ENCODE results near the gene SEMA3D. TPM values are rescaled to one million over a fixed set of nuclear protein-coding genes. Genes with fewer than 3 reads are reported as not detected.

Gene SEMA3D
- total RNA-seq, 2 donors from 2014 or later = not detected

GRCh38 chr7:85041605-85042216 is 145.1 kb downstream of the SEMA3D start:
- Mint-ChIP-seq H3K4me3 (no peak overlapping the region), H3K27ac (no peak overlapping the region), H3K27me3 (no peaks in the 10 kb centered on the region), H3K9me3 (peaks cover 3% of the 10 kb centered on the region), H3K36me3 (no peaks in the 10 kb centered on the region), H3K4me1 (ENCODE audit: low read depth in 2 of 2) (no peaks in the 10 kb centered on the region)
- no peak for DNase-seq (ENCODE audit: low spot score)
- ATAC-seq = no peak

GRCh38 chr7:85039196-85039923 is 147.5 kb downstream of the SEMA3D start:
- Mint-ChIP-seq H3K4me3 (no peak overlapping the region), H3K4me1 (ENCODE audit: low read depth in 2 of 2) (no peaks in the 10 kb centered on the region), H3K36me3 (no peaks in the 10 kb centered on the region), H3K9me3 (no peaks in the 10 kb centered on the region), H3K27ac (no peak overlapping the region), H3K27me3 (no peaks in the 10 kb centered on the region)
- ATAC-seq = no peak
- DNase-seq (ENCODE audit: low spot score) = no peak

GRCh38 chr7:85038466-85038865 is 148.4 kb downstream of the SEMA3D start:
- Mint-ChIP-seq H3K4me3 (no peak overlapping the region), H3K4me1 (ENCODE audit: low read depth in 2 of 2) (no peaks in the 10 kb centered on the region), H3K9me3 (no peaks in the 10 kb centered on the region), H3K36me3 (no peaks in the 10 kb centered on the region), H3K27me3 (no peaks in the 10 kb centered on the region), H3K27ac (no peak overlapping the region)
- no peak for DNase-seq (ENCODE audit: low spot score)
- ATAC-seq = no peak

GRCh38 chr7:85033263-85033662 is 153.6 kb downstream of the SEMA3D start:
- Mint-ChIP-seq H3K27me3 (no peaks in the 10 kb centered on the region), H3K4me3 (no peak overlapping the region), H3K4me1 (ENCODE audit: low read depth in 2 of 2) (no peaks in the 10 kb centered on the region), H3K36me3 (no peaks in the 10 kb centered on the region), H3K9me3 (peaks cover 3% of the 10 kb centered on the region), H3K27ac (no peak overlapping the region)
- no peak for ATAC-seq
- no peak for DNase-seq (ENCODE audit: low spot score)

GRCh38 chr7:85031475-85031874 is 155.4 kb downstream of the SEMA3D start:
- Mint-ChIP-seq H3K27me3 (no peaks in the 10 kb centered on the region), H3K4me3 (no peak overlapping the region), H3K27ac (no peak overlapping the region), H3K9me3 (peaks cover 3% of the 10 kb centered on the region), H3K4me1 (ENCODE audit: low read depth in 2 of 2) (no peaks in the 10 kb centered on the region), H3K36me3 (no peaks in the 10 kb centered on the region)
- ATAC-seq (no peak), DNase-seq (ENCODE audit: low spot score) (no peak)

- H3K36me3 Mint-ChIP-seq = no peaks in the 10 kb centered on the region
- H3K27me3 Mint-ChIP-seq = no peaks in the 10 kb centered on the region
- ATAC-seq = no peak
- H3K4me3 Mint-ChIP-seq = no peak overlapping the region
- peaks cover 3% of the 10 kb centered on the region for H3K9me3 Mint-ChIP-seq
- no peak for DNase-seq (ENCODE audit: low spot score)
- H3K27ac Mint-ChIP-seq = no peak overlapping the region
- H3K4me1 Mint-ChIP-seq (ENCODE audit: low read depth in 2 of 2) = no peaks in the 10 kb centered on the region
Observed at GRCh38 chr7:85030893-85031292, 156.0 kb downstream of the SEMA3D start.

GRCh38 chr7:85025312-85025756 is 161.5 kb downstream of the SEMA3D start:
- H3K9me3 Mint-ChIP-seq = peaks cover 3% of the 10 kb centered on the region
- no peaks in the 10 kb centered on the region for H3K27me3 Mint-ChIP-seq
- H3K36me3 Mint-ChIP-seq = no peaks in the 10 kb centered on the region
- no peak overlapping the region for H3K27ac Mint-ChIP-seq
- DNase-seq (ENCODE audit: low spot score) = no peak
- H3K4me1 Mint-ChIP-seq (ENCODE audit: low read depth in 2 of 2) = no peaks in the 10 kb centered on the region
- H3K4me3 Mint-ChIP-seq = no peak overlapping the region
- no peak for ATAC-seq

GRCh38 chr7:85023916-85024315 is 162.9 kb downstream of the SEMA3D start:
- no peaks in the 10 kb centered on the region for H3K4me1 Mint-ChIP-seq (ENCODE audit: low read depth in 2 of 2)
- DNase-seq (ENCODE audit: low spot score) = no peak
- H3K27ac Mint-ChIP-seq = no peak overlapping the region
- H3K36me3 Mint-ChIP-seq = no peaks in the 10 kb centered on the region
- H3K27me3 Mint-ChIP-seq = no peaks in the 10 kb centered on the region
- no peak for ATAC-seq
- H3K4me3 Mint-ChIP-seq = no peak overlapping the region
- H3K9me3 Mint-ChIP-seq = no peaks in the 10 kb centered on the region

GRCh38 chr7:85023066-85023712 is 163.7 kb downstream of the SEMA3D start:
- DNase-seq (ENCODE audit: low spot score) = no peak
- no peaks in the 10 kb centered on the region for H3K27me3 Mint-ChIP-seq

GRCh38 chr7:85022064-85022697 is 164.7 kb downstream of the SEMA3D start:
- Mint-ChIP-seq H3K9me3 (peaks cover under 1% of the 10 kb centered on the region), H3K27me3 (no peaks in the 10 kb centered on the region), H3K4me1 (ENCODE audit: low read depth in 2 of 2) (no peaks in the 10 kb centered on the region), H3K4me3 (no peak overlapping the region), H3K36me3 (no peaks in the 10 kb centered on the region), H3K27ac (no peak overlapping the region)
- DNase-seq (ENCODE audit: low spot score) (no peak), ATAC-seq (no peak)

More at GRCh38 chr7:85023066-85023712, 163.7 kb downstream of the SEMA3D start:
- Mint-ChIP-seq H3K9me3 (no peaks in the 10 kb centered on the region), H3K27ac (no peak overlapping the region), H3K4me3 (no peak overlapping the region), H3K4me1 (ENCODE audit: low read depth in 2 of 2) (no peaks in the 10 kb centered on the region), H3K36me3 (no peaks in the 10 kb centered on the region)
- no peak for ATAC-seq

- H3K4me1 Mint-ChIP-seq (ENCODE audit: low read depth in 2 of 2) = no peaks in the 10 kb centered on the region
- no peaks in the 10 kb centered on the region for H3K36me3 Mint-ChIP-seq
- H3K27me3 Mint-ChIP-seq = no peaks in the 10 kb centered on the region
- peaks cover 7% of the 10 kb centered on the region for H3K9me3 Mint-ChIP-seq
- no peak for DNase-seq (ENCODE audit: low spot score)
- no peak overlapping the region for H3K27ac Mint-ChIP-seq
- H3K4me3 Mint-ChIP-seq = no peak overlapping the region
- ATAC-seq = no peak
Observed at GRCh38 chr7:85021101-85021704, 165.7 kb downstream of the SEMA3D start.

GRCh38 chr7:85019778-85020177 is 167.1 kb downstream of the SEMA3D start:
- Mint-ChIP-seq H3K4me1 (ENCODE audit: low read depth in 2 of 2) (no peaks in the 10 kb centered on the region), H3K4me3 (no peak overlapping the region), H3K27me3 (no peaks in the 10 kb centered on the region), H3K36me3 (no peaks in the 10 kb centered on the region), H3K9me3 (peaks cover 7% of the 10 kb centered on the region), H3K27ac (no peak overlapping the region)
- no peak for ATAC-seq
- no peak for DNase-seq (ENCODE audit: low spot score)

GRCh38 chr7:85019176-85019575 is 167.7 kb downstream of the SEMA3D start:
- Mint-ChIP-seq H3K4me3 (no peak overlapping the region), H3K4me1 (ENCODE audit: low read depth in 2 of 2) (no peaks in the 10 kb centered on the region), H3K36me3 (no peaks in the 10 kb centered on the region), H3K27ac (no peak overlapping the region), H3K9me3 (peaks cover 7% of the 10 kb centered on the region), H3K27me3 (no peaks in the 10 kb centered on the region)
- DNase-seq (ENCODE audit: low spot score) (no peak), ATAC-seq (no peak)
